Measurements from ENCODE around the gene USP37.

The USP37 gene, protein sequence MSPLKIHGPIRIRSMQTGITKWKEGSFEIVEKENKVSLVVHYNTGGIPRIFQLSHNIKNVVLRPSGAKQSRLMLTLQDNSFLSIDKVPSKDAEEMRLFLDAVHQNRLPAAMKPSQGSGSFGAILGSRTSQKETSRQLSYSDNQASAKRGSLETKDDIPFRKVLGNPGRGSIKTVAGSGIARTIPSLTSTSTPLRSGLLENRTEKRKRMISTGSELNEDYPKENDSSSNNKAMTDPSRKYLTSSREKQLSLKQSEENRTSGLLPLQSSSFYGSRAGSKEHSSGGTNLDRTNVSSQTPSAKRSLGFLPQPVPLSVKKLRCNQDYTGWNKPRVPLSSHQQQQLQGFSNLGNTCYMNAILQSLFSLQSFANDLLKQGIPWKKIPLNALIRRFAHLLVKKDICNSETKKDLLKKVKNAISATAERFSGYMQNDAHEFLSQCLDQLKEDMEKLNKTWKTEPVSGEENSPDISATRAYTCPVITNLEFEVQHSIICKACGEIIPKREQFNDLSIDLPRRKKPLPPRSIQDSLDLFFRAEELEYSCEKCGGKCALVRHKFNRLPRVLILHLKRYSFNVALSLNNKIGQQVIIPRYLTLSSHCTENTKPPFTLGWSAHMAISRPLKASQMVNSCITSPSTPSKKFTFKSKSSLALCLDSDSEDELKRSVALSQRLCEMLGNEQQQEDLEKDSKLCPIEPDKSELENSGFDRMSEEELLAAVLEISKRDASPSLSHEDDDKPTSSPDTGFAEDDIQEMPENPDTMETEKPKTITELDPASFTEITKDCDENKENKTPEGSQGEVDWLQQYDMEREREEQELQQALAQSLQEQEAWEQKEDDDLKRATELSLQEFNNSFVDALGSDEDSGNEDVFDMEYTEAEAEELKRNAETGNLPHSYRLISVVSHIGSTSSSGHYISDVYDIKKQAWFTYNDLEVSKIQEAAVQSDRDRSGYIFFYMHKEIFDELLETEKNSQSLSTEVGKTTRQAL

DNA sequence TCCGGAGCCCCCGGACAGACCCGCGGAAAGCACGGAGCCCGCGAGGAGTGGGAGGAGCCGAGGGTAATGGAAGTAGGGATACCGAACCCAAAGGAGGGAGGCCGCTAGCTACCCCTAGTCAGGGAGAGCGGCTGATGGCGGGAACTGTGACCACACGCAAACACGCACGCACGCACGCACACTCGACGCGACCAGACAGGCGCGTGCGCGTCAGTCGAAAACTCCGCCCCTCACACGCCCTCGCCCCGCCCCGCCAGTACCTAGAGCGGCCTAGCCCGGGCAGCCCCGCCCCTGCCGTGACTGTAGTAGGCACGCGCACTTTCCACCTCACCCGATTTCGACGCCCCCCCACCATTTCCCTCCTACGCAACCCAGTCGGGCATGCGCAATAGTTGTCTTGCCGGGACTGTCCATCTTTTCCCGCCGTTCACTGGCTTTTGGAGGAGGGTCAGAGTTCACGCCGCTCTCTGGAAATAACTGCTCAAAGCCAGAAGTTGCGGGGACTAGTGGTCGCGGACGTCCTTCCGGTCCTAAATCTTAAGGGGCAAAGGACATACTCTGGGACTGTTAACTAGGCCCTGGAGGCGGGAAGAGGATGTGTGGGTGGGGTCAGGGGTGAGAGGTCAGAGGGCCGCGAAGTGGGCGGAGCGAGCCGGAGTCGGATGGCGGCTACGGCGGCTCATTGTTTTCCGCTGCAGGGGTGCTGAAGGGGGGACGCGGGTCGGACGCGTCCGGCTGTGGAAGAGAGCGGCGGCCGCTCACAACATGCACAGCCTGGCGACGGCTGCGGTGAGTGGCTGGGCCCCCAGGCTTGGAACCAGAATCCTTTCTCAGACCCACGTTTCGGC is at the start of gene USP37, which contains the start of gene CNOT9:
TSS of gene USP37 (minus strand) at position 162 of the 848 bp plus-strand sequence. CDS start 9,698 bp downstream, outside the sequence.
TSS of gene CNOT9 (plus strand) at position 650 of the 848 bp plus-strand sequence. CDS start at position 766, 116 bp downstream.
- DNase-seq (ENCODE audit: low spot score), result peak; percentile 77

DNA sequence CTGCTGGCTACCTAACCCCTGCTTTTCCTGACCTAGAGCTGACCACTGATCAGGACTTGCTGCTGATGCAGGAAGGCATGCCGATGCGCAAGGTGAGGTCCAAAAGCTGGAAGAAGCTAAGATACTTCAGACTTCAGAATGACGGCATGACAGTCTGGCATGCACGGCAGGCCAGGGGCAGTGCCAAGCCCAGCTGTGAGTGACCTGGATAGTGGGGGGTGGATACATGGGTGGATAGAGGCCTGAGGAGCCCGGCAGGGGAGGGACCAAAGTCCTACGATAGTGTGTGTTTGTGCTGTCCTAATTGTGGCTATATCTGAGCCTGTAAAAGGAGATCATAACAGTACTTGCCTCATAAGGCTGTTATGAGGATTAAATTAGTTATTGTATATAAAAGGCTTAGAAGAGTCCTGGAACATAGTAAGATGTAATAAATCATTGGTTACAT is 47.7 kb upstream of the USP37 start:
- no peak for DNase-seq (ENCODE audit: low spot score)

DNA sequence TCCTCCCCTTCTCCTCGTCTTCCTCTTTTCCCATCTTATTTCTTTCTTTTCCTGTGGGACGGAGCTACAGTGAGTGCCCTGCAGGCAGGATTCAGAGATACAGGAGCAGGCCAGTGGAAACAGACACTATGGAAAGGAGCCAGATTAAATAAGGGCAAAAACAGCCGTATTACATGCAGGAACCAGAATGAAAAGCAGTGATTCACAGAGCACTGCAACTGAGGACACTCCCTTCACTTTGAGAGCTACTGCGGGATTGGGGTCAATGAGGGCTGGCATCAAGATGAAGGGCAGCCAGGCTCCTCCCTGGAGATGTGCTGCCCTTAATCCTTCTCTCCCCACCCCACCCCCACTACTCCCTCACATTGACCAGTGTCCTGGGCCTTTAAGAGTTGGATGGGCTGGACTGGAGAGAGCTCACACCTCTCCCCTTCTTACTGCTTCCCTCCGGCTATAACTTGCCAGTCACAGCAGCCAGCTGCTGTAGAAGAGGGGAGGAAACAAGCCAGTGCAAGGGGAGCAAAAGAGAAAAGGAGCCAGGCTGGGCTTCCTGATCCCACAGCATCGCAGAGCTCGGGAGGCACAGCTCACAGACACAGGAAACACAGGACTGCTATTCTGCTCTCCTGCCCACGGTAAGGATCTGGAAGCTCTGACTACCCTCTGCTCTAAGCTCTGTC is 39.4 kb upstream of the USP37 start, which contains the start of gene PLCD4:
TSS of gene PLCD4 (plus strand) at position 464 of the 680 bp plus-strand sequence. CDS start 7,841 bp downstream, outside the sequence.
- DNase-seq (ENCODE audit: low spot score), result no peak

DNA sequence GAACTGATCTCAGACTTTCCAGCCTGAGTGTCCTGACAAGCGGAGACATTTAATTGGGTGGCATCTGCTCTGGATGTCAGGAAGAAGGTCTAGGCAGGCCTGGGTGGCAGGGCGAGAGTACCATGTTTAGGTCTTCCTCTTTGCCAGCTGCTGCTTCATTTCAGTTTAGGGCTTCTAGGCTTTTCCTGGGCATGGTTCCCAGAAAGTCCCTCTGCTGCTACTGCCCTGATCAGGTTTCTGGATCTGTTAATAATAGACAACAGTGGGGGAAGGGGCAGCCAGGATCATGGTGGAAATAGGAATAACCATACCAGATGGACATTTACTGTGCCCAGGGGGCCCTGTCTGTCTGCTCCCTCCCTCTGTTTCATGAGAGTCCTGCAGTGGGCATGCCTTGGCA is 37.3 kb upstream of the USP37 start:
- DNase-seq (ENCODE audit: low spot score), result no peak

DNA sequence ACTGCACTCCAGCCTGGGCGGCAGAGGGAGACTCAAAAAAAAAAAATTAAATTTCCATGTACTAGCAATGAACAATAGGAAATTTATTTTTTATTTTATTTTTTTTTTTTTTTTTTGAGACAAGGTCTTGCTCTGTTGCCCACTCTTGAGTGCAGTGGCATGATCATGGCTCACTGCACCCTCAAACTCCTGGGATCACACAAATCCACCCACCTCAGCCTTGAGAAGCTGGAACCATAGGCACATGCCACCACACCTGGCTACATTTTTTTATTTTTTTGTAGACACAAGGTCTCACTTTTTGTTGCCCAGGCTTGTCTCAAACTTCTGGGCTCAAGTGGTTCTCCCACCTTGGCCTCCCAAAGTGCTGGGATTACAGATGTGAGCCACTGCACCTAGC is 17.4 kb upstream of the USP37 start:
- no peak for DNase-seq (ENCODE audit: low spot score)

DNA sequence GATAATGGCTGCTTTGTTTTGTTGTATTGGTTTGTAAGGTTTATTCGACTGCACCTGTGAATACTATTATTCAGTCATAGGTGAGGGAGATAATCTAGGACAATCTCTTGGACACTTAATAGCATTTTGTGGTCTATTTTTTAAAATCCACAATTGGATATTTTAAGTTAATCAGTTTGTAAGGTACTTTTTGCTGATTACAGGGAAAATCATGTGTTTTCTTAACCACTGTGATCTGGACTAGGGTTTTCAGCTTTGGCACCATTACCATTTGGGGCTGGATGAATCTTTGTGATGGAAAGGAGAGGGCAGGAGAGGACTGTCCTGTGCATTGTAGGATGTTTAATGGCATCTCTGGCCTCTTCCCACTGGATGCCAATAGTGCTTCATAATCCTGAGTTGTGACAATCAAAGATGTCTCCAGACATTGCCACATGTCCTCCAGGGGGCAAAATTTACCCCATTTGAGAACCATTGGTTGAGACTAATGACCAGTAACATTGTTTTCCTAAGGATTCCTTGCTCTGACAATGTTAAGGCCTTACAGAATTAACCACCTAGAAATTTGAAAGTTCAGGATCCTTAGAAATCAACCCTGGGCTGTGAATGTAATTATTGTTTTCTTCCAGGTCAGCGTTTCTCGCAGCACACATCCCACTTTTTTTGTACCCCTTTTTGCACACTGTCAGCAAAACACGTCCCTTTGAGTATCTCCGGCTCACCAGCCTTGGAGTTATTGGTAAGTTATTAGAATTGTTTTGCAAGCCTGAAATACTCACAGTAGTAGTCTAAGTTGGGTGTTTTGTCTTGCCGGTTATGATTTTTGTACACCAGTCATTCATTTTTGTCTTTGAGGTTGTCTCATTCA is 16.1 kb upstream of the USP37 start:
- DNase-seq (ENCODE audit: low spot score), result no peak

DNA sequence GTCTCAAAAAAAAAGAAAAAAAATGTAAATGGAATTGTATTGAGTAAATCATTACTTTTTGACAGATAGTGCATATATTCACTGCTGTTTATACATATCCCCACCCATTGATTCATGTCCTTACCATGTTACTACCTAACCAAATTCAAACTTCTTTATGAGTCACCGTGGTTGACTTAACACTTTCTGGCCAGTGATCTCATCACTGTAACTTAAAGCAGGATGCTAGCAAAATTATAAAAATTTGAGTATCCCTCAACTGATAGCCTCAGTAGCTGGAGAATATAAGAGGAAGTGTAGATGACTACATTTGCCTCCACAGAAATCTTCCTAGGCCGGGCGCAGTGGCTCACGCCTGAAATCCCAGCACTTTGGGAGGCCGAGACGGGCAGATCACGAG is 13.9 kb upstream of the USP37 start:
- DNase-seq (ENCODE audit: low spot score), result no peak

DNA sequence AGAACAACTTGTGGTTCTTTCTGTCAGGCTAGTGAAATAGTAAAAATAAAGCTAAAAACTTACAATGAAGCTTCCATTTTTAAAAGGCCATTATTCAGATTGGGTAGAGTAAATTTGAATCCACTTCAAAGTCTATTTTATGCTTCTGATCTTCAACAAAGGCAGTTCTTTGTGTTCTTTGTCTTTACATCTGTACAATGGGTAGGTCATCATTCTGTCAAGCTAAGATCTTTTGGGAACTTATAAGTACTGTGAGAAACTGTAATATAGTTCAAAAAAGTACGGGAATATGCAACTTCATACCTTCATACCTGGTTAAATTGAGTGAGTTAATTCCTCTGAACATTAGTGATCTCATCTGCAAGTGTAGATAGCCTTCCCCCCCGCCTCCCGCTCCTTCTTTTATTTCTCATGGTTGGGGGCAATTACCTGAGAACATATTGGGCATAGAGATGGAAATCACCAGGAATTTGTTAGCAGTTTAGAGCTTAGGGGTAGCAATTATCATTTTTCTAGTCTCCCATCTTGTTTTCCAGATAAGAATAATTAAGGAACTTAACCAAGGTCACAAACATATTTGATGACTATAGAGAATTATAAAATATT is 10.2 kb upstream of the USP37 start:
- no peak for DNase-seq (ENCODE audit: low spot score)

DNA sequence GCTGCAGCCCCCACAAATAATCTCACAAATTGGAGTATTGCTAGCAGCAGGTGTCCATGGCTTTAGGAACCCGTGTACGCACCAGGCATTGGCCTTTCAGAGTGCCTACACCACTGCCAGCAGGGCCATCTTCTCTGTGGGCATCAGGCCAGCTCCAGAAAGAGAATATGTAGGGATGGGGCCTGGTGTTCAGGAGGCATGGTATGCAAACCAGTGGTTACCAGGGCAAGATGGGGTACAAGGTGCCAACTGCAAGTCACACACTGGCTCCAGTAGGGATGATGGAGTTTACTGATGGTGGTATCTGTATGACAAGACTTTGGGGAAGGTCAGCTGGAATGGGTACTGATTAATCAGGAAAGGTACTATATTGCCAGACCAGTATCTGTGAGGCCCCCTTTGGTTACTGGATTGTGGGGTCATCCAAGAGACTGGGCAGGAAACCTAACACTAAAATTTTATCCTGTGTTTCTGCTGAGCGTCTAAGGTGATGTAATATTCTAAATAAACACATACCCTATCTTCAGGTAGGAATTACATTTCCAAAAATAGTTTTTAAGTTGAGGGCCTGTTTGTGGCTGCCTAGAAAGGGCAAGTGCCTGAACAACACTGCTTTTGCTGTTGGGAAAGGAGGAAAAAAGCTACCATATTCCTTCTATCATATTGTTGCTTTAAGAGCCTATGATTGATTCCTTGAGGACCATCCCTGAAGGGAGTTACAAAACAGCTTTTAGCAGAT is 9.5 kb upstream of the USP37 start:
- DNase-seq (ENCODE audit: low spot score), result no peak

DNA sequence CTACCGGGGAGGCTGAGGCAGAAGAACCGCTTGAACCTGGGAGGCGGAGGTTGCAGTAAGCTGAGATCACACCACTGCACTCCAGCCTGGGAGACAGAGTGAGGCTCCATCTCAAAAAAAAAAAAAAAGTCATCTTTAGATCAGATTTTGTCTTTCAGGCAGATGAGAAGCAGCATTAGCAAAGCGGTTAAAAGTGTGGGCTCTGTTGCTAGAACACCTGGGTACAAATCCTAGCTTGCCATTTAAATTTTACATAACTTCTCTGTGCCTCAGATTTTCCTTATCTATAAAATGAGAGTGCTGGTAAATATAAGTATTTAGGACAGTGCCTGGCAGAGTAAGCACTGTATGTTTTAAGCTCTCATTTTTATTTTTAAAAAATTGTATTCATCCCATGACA is 8.7 kb upstream of the USP37 start:
- no peak for DNase-seq (ENCODE audit: low spot score)

DNA sequence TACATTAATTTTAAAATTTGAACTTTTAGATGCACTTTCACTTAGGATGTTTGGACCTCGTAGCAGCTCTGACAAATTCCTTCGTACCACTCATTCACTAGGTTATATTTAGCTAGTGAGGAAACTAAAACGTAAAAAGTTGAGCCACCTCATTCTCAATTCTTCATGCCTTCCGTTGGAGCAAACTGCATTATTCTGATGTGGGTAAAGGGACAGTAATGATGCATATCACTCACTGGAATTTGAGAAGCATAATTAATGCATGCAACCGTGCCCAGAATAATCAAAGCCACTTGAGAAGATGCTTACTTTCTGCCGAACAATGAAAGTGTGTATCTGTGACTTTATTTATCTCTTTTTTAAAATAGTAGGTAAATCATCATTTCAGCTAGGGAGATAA is 2.7 kb upstream of the USP37 start:
- DNase-seq (ENCODE audit: low spot score), result no peak

DNA sequence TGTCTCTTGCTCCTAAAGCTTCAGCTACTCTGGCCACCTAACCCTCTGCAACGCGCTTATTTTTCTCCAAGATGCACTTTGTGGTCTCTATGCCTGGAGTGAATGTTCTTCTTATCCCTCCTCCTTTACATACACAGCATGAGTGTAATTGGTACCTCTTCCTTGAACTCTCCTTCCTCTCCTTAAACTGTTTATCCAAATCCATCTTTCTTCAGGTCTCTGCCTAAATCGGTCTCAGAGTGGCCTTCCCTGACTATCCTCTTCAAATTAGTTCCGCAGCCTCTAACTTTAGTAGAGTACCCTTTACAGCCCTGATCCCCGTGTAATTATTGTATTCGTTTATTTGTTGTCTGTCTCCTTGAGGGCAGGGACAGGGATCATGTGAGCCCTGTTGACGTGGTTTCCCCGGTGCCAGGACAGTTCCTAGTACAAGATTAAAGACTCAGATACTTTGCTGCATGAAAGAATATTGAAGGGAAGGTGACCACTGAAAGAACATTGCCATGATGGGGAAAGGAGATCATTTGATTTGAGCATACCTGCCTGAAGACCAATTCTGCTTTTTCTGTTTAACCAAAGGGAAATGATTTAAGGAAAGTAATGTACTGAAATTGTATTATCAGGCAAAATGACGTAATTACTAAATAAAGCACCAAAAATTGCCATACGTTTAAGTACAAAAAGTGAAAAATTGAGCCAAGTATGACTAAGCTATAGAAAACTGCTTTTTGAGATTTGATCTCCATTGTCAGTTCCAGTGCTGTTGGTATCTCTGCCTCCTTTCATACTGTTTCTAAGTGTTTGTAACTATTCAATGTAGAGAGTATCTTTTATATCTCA is 1.7 kb upstream of the USP37 start:
- no peak for DNase-seq (ENCODE audit: low spot score)

DNA sequence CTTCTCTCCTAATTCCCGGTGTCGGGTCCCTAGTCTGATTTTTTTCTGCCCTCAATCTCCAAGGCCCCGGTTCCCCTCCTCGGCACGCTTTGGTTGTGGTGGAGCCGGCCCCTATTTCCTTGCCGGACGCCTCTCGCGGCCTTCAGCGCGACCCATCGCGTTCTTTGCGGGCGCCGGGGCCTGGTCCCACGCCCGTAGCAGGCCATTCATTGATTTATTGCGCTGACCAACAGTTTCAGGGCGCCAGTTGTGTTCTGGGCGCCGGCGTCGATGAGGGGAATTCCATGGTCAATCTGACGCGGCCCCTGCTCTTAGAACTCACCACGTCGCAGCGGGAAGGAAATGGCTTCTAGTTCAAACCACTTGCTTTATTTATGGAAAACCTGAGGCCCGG is 884 bp upstream of the USP37 start:
- DNase-seq (ENCODE audit: low spot score), result peak; percentile 30

DNA sequence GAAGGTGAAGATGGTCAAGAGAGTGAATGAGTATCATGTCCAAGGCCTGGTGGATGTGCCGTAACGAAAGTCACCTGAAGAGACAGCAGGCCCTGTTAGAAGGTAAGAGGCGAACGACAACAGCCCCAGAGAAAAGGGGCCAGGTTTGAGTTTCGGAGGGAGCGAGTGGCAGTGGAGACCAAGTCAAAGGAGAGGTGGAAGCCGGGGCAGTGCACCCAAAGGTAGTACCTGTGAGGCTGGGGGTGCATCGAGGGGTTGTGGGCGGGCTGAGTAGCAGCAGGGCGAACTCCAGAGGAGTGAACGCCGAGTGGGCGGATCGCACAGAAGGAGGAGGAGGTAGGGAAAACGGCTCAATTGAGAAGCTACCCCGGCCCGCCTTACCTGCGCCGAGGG is 358 bp downstream of the USP37 start:
- DNase-seq (ENCODE audit: low spot score), result no peak

DNA sequence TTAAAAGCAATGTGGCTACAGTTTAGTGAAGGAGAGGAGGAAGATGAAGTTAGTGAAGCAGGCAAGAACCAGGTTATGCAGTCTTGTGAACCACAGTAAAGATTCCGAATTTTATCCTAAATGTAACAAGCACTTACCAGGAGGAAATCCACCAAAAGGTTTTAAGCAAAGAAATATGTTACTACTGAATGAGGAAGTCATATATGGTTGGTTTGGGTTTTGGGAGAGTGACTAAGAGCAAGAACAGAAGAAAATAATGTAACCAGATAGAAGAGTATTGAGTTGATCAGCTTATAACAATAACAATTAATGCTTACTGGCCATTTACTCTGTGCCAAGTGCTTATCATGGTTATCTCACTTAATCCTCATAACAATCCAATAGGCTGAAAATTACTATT is 1.9 kb downstream of the USP37 start:
- DNase-seq (ENCODE audit: low spot score), result no peak

DNA sequence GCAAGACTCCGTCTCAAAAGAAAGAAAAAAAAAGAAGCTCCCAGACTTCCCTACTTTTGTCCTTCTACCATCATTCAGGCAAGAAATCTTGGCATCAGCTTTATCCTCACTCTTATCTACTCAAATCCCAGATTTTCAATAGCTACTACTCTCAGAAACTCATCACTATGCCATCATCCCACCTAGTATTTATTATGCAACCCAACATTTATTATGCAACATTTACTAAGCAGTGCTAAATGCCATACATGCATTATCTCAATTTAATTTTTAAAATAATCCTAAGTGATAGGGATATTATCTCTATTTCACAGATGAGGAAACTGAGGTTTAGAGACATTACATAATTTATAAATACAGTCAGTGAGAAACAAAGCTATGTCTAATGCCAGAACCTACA is 4.1 kb downstream of the USP37 start:
- DNase-seq (ENCODE audit: low spot score), result no peak

DNA sequence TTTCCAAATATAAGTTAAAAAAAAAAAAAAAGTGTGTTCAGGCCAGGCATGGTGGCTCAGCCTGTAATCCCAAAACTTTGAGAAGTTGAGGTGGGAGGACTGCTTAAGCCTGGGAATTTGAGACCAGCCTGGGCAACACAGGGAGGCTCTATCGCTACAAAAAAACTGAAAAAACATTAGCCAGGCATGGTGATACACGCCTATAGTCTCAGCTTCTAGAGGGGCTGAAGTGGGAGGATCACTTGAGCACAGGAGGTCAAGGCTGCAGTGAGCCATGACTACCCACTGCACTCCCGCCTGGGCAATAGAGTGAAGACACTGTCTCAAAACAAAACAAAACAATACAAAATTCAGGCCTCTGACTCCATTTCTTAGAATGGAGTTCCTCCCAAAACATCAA is 9.2 kb downstream of the USP37 start:
- no peak for DNase-seq (ENCODE audit: low spot score)

DNA sequence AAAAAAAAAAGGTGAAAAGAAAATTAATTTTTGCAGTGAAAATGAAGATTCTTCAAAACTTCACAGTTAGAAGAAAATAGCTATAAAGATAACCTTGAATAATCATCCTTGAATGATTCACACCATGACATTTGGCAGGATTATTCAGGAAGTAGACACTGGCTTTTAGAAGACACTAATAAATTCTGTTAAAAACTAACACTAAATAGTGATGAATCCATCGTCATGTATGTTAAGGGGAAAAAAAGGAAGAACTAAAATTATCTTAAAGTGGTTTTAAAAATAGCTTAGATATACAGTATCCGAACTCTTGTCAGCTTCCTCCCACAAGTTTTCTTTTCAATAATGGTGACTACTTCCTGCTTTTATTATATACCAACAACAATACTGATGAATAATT is 10.2 kb downstream of the USP37 start:
- DNase-seq (ENCODE audit: low spot score), result no peak
